ENCODE results near the gene RNU1-3.
"Not testable (repeated sequence)": the region's sequence is repeated elsewhere in the genome, so short reads cannot be mapped to it uniquely, and the experiment has no call there.

Gene RNU1-3

DNA sequence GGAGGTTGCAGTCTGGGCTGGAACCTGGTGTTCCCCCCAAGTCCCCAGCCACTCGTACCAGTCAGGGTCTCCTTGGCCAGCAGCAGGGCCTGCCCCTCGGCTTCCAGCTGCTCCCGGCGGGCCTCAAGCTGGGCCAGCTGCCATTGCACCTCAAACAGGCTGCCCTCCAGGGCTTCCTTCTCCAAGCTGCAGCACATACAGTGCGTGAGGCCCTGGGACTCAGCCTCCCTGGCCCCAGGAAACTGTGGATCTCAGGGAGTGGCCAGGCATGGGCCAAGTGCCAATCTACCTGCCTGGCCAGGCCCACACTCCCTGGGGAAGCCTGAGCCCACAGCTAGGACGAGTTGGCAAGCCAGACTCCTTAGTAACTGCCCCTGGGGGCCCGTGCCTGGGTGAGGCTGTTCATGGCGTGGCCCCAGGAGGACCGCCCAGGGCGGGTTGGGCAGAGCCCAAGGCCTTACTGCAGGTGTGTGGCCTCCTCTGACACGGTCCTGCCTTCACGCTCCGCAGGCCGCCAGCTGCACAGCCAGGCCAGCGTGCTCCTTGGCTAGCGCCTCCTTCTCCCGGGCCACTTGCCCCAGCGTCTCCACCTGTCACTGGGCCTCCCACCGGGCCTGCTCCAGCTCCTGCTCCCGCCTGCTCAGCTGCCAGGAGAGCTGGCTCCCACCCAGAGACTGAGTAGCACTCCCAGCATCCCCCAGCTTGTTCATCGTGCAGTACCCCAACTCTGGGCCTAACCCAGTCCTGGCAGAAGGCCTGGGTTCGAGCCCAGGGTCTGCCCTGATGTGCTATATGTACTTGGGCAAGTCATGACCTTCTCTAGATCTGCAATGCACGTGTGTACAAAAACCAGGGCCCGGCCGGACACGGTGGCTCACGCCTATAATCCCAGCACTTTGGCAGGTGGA is 42.7 kb downstream of the RNU1-3 start:
- WGBS, 2 experiments (ENCODE audit: insufficient coverage in 2 of 2): 91 to 93% methylated on average over 26 to 27 of the region's 27 CpGs
- H3K36me3 ChIP-seq (ENCODE audit: control insufficient read depth, insufficient read depth, low read length): peaks cover 57% of the 10 kb centered on the region
- H3K4me1 ChIP-seq (ENCODE audit: control insufficient read depth, insufficient read depth, low read length, poor library complexity, severe bottlenecking); H3K4me3 ChIP-seq (ENCODE audit: extremely low read depth, insufficient read depth, low read length, poor library complexity, severe bottlenecking); H3K9me3 ChIP-seq (ENCODE audit: control insufficient read depth, low read length); H3K27ac ChIP-seq (ENCODE audit: low read depth, low read length, severe bottlenecking): not testable (repeated sequence)

DNA sequence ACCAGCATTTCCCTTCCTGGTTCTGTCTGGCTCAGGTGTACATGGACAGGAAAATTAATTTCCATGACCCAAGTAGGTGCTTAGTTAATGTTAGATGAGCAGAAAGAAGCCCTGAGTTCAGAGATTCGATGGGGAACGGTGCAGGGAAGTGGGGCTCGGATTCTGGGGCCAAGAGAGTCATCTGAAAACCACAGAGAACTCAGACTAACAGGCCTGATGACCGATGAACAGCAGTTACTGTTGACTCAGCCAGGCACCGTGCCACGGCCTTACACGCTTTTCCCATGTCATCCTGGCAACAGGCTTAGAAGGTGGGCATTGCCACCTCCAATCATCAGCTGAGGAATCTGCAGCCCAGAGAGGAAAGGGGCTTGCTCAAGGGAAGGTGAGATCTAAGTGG is 43.4 kb downstream of the RNU1-3 start:
- H3K4me1 ChIP-seq (ENCODE audit: control insufficient read depth, insufficient read depth, low read length, poor library complexity, severe bottlenecking); H3K9me3 ChIP-seq (ENCODE audit: control insufficient read depth, low read length); H3K4me3 ChIP-seq (ENCODE audit: extremely low read depth, insufficient read depth, low read length, poor library complexity, severe bottlenecking); H3K27ac ChIP-seq (ENCODE audit: low read depth, low read length, severe bottlenecking): not testable (repeated sequence)
- 89% methylated on average over 7 of the region's 7 CpGs for WGBS, 2 experiments (ENCODE audit: insufficient coverage in 2 of 2)
- H3K36me3 ChIP-seq (ENCODE audit: control insufficient read depth, insufficient read depth, low read length): peaks cover 51% of the 10 kb centered on the region

DNA sequence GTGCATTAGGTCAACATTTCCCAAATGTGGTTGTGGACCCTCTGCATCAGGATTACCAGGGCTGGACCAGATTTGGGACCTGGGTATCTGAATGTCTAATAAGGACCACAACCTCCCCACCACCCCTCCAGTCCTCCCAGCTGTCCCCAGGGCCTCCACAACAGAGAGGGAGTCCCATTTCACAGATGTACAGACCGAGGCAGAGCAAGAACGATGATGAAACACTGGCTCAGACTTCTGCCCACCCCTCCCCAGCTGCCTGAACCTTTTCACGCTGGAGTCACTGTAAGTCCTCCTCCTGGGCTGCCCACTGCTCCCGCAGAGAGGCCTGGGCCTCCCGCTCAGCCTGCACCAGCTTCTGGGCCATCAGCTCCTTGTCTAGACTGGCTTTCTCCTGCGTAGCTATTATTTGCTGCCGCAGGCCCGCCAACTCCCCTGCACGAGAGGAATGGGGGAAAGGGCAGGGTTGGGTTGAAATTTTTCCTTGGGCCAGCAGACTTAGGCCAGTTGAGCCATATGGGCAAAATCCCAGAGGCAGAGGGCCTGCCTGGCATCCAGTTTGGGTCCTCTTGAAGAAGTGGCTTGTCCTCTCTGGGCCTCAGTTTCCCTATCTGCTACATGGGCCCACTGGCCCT is 45.0 kb downstream of the RNU1-3 start:
- not testable (repeated sequence) for H3K27ac ChIP-seq (ENCODE audit: low read depth, low read length, severe bottlenecking); H3K9me3 ChIP-seq (ENCODE audit: control insufficient read depth, low read length); H3K4me3 ChIP-seq (ENCODE audit: extremely low read depth, insufficient read depth, low read length, poor library complexity, severe bottlenecking); H3K4me1 ChIP-seq (ENCODE audit: control insufficient read depth, insufficient read depth, low read length, poor library complexity, severe bottlenecking)
- H3K36me3 ChIP-seq (ENCODE audit: control insufficient read depth, insufficient read depth, low read length): peaks cover 50% of the 10 kb centered on the region
- 86 to 92% methylated on average over 7 to 9 of the region's 9 CpGs for WGBS, 2 experiments (ENCODE audit: insufficient coverage in 2 of 2)

DNA sequence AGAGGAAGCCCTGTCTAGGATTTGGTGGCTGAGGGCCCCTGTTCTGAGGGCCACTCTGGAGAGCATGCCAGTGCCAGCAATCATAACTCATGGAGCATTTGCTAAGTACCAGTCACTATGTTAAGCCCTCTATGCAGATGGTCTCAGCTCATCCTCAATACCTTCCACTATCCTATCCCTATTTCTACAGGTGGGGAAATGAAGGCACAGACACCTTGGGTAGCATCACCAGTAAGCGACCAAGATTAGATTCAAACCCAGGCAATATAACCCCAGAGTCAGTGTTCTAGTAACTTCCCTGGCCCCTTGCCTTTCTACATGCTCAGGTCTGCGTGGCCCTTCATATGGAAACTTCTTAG is 45.5 kb downstream of the RNU1-3 start:
- Histone ChIP-seq H3K27ac (ENCODE audit: low read depth, low read length, severe bottlenecking) (no peak overlapping the region), H3K4me1 (ENCODE audit: control insufficient read depth, insufficient read depth, low read length, poor library complexity, severe bottlenecking) (peaks cover 7% of the 10 kb centered on the region), H3K36me3 (ENCODE audit: control insufficient read depth, insufficient read depth, low read length) (peaks cover 46% of the 10 kb centered on the region), H3K9me3 (ENCODE audit: control insufficient read depth, low read length) (no peaks in the 10 kb centered on the region), H3K4me3 (ENCODE audit: extremely low read depth, insufficient read depth, low read length, poor library complexity, severe bottlenecking) (no peak overlapping the region)
- 83 to 98% methylated on average over 2 of the region's 2 CpGs for WGBS, 2 experiments (ENCODE audit: insufficient coverage in 2 of 2)

DNA sequence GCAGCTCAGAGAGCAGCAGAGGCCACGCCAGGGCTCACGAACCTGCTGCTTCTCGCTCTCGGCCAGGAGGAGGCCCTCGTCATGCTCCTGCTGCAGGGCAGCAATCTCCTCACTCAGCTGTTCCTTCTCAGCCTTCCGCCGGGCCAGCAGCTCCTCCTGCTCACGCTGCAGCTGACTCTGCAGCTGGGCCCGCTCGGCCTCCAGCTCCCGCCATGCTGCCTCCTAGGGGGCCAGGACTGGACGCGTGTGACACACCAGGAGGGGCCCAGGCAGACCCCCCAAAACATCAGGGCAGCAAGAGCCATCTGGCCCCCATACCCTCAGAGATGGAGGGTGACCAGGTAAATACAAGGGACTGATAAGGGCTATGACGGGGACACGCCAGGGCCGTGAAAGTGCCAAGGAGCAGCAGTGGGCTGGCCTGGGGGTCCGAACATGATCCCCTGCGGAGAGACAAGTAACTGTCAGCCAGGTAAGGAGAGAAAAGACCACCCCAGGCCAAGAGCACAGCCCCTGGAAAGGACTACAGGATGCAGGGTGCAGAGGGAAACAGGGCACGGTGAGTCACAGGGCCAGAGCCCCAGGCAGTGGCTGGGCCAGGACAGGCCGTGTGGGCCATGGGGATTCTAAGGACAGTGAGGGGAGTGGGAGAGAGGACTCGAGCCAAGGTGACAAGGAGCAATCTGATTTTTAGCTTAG is 46.8 kb downstream of the RNU1-3 start:
- not testable (repeated sequence) for H3K9me3 ChIP-seq (ENCODE audit: control insufficient read depth, low read length); H3K27ac ChIP-seq (ENCODE audit: low read depth, low read length, severe bottlenecking); H3K4me1 ChIP-seq (ENCODE audit: control insufficient read depth, insufficient read depth, low read length, poor library complexity, severe bottlenecking); H3K4me3 ChIP-seq (ENCODE audit: extremely low read depth, insufficient read depth, low read length, poor library complexity, severe bottlenecking)
- 87 to 89% methylated on average over 21 of the region's 21 CpGs for WGBS, 2 experiments (ENCODE audit: insufficient coverage in 2 of 2)
- H3K36me3 ChIP-seq (ENCODE audit: control insufficient read depth, insufficient read depth, low read length): peaks cover 34% of the 10 kb centered on the region

DNA sequence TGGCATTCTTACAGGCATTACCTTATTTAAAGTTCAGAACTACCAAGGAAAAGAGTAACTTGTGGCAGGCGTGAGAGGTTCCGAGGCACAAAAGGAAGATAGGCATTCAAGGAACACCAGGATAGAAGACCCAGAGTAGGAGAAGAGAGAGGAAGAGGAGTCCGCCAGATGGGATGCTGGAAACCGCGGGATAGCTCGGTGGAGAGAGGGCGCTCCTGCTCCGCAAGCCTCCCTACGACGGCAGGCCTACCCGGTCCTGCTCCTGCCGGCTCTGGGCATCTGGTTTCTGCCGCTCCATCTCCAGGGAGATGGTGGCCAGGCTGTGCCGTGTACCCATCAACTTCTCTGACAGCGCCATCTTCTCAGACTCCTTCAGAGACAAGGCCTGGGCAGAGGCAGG is 48.0 kb downstream of the RNU1-3 start:
- no peaks in the 10 kb centered on the region for H3K9me3 ChIP-seq (ENCODE audit: control insufficient read depth, low read length)
- peaks cover 7% of the 10 kb centered on the region for H3K4me1 ChIP-seq (ENCODE audit: control insufficient read depth, insufficient read depth, low read length, poor library complexity, severe bottlenecking)
- no peak overlapping the region for H3K4me3 ChIP-seq (ENCODE audit: extremely low read depth, insufficient read depth, low read length, poor library complexity, severe bottlenecking)
- no peak overlapping the region for H3K27ac ChIP-seq (ENCODE audit: low read depth, low read length, severe bottlenecking)
- 88 to 90% methylated on average over 13 of the region's 15 CpGs for WGBS, 2 experiments (ENCODE audit: insufficient coverage in 2 of 2)
- H3K36me3 ChIP-seq (ENCODE audit: control insufficient read depth, insufficient read depth, low read length): peaks cover 21% of the 10 kb centered on the region

DNA sequence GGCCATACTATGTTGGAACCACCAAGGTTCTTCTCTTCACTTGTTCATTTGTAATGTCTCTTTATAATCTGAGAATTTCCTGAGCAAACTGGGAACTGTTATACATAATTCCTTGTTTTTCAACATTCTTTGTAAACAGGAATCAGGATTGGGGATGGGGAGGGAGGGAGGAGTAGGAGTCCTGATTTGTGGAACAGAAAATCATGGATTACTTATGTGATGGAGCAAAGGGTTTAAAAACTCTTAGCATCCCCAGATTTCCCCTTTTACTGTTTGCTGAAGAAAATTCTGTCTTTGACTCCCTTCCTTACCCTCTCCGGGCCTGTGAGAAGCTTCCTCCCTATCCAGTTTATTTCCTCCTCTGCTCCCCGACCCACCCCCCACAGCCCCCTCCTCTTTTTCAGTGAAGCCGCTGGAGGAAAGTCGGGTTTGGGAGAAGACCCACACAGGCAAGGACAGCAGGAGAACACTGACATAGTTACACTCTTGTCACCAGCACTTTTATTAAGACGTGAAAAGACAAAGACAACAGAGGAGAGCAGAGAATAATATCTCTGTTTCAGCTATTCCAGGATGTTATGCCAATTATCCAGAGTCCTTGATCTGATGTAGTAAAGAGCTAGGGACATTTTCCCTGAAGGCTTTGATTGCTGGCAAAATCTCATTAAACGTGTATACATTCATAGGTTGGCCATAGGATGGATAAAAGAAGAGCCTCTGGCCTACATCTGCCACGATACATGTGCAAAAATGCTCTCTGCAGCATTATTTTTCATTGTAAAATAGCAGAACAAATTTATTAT is 48.8 kb downstream of the RNU1-3 start:
- H3K9me3 ChIP-seq (ENCODE audit: control insufficient read depth, low read length): no peaks in the 10 kb centered on the region
- H3K4me3 ChIP-seq (ENCODE audit: extremely low read depth, insufficient read depth, low read length, poor library complexity, severe bottlenecking): no peak overlapping the region
- H3K27ac ChIP-seq (ENCODE audit: low read depth, low read length, severe bottlenecking): no peak overlapping the region
- H3K4me1 ChIP-seq (ENCODE audit: control insufficient read depth, insufficient read depth, low read length, poor library complexity, severe bottlenecking): peaks cover 7% of the 10 kb centered on the region
- peaks cover 18% of the 10 kb centered on the region for H3K36me3 ChIP-seq (ENCODE audit: control insufficient read depth, insufficient read depth, low read length)
- WGBS, 2 experiments (ENCODE audit: insufficient coverage in 2 of 2): 89 to 93% methylated on average over 6 to 7 of the region's 7 CpGs

DNA sequence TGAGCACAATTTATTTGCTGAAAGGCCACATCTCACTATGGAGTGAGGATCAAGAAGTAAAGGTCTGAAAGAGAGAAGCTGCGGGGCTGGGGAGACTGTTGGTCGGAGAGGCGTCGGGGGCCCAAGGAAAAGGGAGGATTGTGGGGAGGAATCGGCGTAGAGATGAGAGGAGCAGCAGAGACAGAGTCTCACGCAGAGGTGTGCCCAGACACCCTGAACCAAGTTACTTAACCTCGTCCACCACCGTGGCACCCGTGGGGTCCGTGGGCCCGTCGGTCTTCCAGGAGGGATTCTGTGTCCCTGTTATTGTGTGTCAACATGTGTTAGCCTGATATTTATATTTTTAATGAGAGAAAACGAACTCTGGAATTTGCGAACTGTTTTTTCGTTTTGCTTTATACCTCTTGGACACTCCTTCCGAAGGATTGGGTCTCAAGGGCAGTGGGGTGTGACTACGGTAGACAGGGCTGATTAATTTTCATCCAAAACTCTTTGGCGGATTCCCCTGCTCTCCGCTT is 49.6 kb downstream of the RNU1-3 start:
- 91 to 92% methylated on average over 20 of the region's 20 CpGs for WGBS, 2 experiments (ENCODE audit: insufficient coverage in 2 of 2)
- Histone ChIP-seq H3K36me3 (ENCODE audit: control insufficient read depth, insufficient read depth, low read length) (peaks cover 14% of the 10 kb centered on the region), H3K4me3 (ENCODE audit: extremely low read depth, insufficient read depth, low read length, poor library complexity, severe bottlenecking) (no peak overlapping the region), H3K27ac (ENCODE audit: low read depth, low read length, severe bottlenecking) (no peak overlapping the region), H3K9me3 (ENCODE audit: control insufficient read depth, low read length) (no peaks in the 10 kb centered on the region), H3K4me1 (ENCODE audit: control insufficient read depth, insufficient read depth, low read length, poor library complexity, severe bottlenecking) (peaks cover 10% of the 10 kb centered on the region)
